DND-41 (cell line): ENCODE data around the gene DLGAP1.
A peak's percentile ranks its signal among the peaks of the same experiment; 100 is the strongest.

ENCODE experiments used
- ATAC-seq: fragments of 200-7000 bp; cut with Tn5 transposase; 3 replicates; pipeline ENCODE4 v1.9.1; 2021; ENCODE audit warnings: low read depth; ENCODE audit not compliant: insufficient read depth
- DNase-seq: peaks from one replicate; pipeline ENCODE4 v3.0.0-alpha.2; 2020
- H2AFZ ChIP-seq: 2 replicates; pipeline ENCODE4 v1.6.0; 2012; ENCODE audit warnings: low read depth, low read length
- H3K27ac ChIP-seq: 2 replicates; pipeline ENCODE4 v1.5.1; 2012; ENCODE audit warnings: low read length, inconsistent platforms
- H3K27me3 ChIP-seq: fragments of 200-600 bp; sonication (generic); 2 replicates; pipeline ENCODE4 v1.6.0; 2012; ENCODE audit warnings: low read length, mild to moderate bottlenecking, inconsistent platforms; ENCODE audit not compliant: insufficient read depth, poor library complexity
- H3K36me3 ChIP-seq: 2 replicates; pipeline ENCODE4 v1.5.1; 2012; ENCODE audit warnings: low read length, inconsistent platforms; ENCODE audit not compliant: insufficient read depth
- H3K4me1 ChIP-seq: 2 replicates; pipeline ENCODE4 v1.5.1; 2012; ENCODE audit warnings: mild to moderate bottlenecking, low read length; ENCODE audit not compliant: insufficient read depth
- H3K4me2 ChIP-seq: 2 replicates; pipeline ENCODE4 v1.6.0; 2012; ENCODE audit warnings: mild to moderate bottlenecking, moderate library complexity, low read length, inconsistent platforms; ENCODE audit not compliant: insufficient read depth
- H3K4me3 ChIP-seq, 2 experiments: fragments of 200-600 bp in 1 of 2; shearing (Covaris generic) in 1 of 2; 2 replicates each; pipeline ENCODE4 v1.5.1; 2012 to 2016; ENCODE audit warnings: inconsistent platforms in 2 of 2, low read length in 2 of 2, mild to moderate bottlenecking in 2 of 2, low read depth in 1 of 2, moderate library complexity in 1 of 2
- H3K79me2 ChIP-seq: 2 replicates; pipeline ENCODE4 v1.6.0; 2012; ENCODE audit warnings: low read length, inconsistent platforms; ENCODE audit not compliant: insufficient read depth
- H3K9ac ChIP-seq: 2 replicates; pipeline ENCODE4 v1.6.0; 2012; ENCODE audit warnings: low read depth, mild to moderate bottlenecking, inconsistent platforms, low read length, moderate library complexity
- H3K9me3 ChIP-seq: 2 replicates; pipeline ENCODE4 v1.5.1; 2012; ENCODE audit warnings: low read length, moderate library complexity, mild to moderate bottlenecking, inconsistent platforms; ENCODE audit not compliant: insufficient read depth, severe bottlenecking
- H4K20me1 ChIP-seq: 2 replicates; pipeline ENCODE4 v1.6.0; 2012; ENCODE audit warnings: low read length; ENCODE audit not compliant: insufficient read depth
- EZH2 ChIP-seq: IDR thresholded peaks from 3 replicates; pipeline ENCODE4 v1.6.1; 2012; ENCODE audit warnings: borderline replicate concordance, low read depth, mild to moderate bottlenecking, moderate library complexity, low read length, inconsistent platforms; ENCODE audit not compliant: severe bottlenecking
- TF ChIP-seq, protein P1 (sequence below): IDR thresholded peaks from 2 replicates; pipeline ENCODE4 v1.5.1; 2012; ENCODE audit warnings: borderline replicate concordance, low read length, moderate library complexity, mild to moderate bottlenecking; ENCODE audit not compliant: poor library complexity, severe bottlenecking; ENCODE audit errors: extremely low read depth

The DLGAP1 gene

DNA sequence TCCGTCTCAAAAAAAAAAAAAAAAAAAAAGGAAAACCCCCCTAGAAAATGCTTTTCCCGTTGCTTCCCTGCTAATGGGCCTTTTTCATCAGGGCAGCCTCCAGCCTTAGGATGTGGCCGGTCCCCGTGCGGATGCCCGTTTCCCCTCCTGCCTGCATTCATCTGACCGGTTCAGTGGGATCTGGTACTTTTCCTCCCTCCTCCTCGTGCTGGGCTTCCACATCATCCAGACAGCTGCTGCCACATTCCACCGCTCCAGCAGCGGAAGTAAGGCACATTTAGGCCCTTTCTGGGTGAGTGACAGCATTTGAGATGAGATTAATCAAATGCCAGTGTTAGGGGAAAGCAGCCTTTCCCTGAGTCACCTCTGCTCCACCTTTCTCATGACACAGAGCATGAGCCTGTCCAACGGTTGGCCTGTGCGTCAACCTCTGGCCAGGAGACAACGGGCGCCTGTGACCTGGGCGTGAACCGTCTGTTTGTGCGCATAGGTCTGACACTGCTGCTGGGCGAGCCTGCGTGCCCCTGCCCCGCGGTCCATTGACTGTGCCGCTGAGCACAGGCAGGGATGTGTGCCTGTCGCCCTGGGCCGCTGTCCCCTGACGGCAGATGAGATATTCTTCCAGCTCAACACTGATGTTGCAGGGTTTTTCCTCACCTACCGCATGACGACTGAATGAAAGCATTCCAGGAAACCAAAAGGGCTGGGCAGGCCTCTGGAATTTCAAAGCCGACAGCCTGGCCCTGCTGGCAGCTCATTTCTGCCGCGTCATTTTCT, 831.1 kb downstream of the DLGAP1 start:
- peaks cover 29% of the 10 kb centered on the region for H3K4me1 ChIP-seq
- no peak overlapping the region for H2AFZ ChIP-seq
- no peak for DNase-seq
- no peaks in the 10 kb centered on the region for H3K9me3 ChIP-seq
- H3K36me3 ChIP-seq, result no peaks in the 10 kb centered on the region
- no peaks in the 10 kb centered on the region for H3K79me2 ChIP-seq
- H4K20me1 ChIP-seq, result peaks cover 4% of the 10 kb centered on the region; the same call in 1 of the 2 replicates
- TF ChIP-seq, protein P1, sequence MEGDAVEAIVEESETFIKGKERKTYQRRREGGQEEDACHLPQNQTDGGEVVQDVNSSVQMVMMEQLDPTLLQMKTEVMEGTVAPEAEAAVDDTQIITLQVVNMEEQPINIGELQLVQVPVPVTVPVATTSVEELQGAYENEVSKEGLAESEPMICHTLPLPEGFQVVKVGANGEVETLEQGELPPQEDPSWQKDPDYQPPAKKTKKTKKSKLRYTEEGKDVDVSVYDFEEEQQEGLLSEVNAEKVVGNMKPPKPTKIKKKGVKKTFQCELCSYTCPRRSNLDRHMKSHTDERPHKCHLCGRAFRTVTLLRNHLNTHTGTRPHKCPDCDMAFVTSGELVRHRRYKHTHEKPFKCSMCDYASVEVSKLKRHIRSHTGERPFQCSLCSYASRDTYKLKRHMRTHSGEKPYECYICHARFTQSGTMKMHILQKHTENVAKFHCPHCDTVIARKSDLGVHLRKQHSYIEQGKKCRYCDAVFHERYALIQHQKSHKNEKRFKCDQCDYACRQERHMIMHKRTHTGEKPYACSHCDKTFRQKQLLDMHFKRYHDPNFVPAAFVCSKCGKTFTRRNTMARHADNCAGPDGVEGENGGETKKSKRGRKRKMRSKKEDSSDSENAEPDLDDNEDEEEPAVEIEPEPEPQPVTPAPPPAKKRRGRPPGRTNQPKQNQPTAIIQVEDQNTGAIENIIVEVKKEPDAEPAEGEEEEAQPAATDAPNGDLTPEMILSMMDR, result no peak
- no peak for TF ChIP-seq EZH2
- H3K4me3 ChIP-seq, result peak overlapping the region in 1 of 2 experiments; percentile 0; a peak in 1 of 4 replicates
- ATAC-seq, result peak; percentile 3; the same call in 1 of the 3 replicates
- peak overlapping the region; percentile 58 for H3K27ac ChIP-seq
- no peaks in the 10 kb centered on the region for H3K27me3 ChIP-seq
- H3K4me2 ChIP-seq, result peak overlapping the region; percentile 41
- no peak overlapping the region for H3K9ac ChIP-seq

DNA sequence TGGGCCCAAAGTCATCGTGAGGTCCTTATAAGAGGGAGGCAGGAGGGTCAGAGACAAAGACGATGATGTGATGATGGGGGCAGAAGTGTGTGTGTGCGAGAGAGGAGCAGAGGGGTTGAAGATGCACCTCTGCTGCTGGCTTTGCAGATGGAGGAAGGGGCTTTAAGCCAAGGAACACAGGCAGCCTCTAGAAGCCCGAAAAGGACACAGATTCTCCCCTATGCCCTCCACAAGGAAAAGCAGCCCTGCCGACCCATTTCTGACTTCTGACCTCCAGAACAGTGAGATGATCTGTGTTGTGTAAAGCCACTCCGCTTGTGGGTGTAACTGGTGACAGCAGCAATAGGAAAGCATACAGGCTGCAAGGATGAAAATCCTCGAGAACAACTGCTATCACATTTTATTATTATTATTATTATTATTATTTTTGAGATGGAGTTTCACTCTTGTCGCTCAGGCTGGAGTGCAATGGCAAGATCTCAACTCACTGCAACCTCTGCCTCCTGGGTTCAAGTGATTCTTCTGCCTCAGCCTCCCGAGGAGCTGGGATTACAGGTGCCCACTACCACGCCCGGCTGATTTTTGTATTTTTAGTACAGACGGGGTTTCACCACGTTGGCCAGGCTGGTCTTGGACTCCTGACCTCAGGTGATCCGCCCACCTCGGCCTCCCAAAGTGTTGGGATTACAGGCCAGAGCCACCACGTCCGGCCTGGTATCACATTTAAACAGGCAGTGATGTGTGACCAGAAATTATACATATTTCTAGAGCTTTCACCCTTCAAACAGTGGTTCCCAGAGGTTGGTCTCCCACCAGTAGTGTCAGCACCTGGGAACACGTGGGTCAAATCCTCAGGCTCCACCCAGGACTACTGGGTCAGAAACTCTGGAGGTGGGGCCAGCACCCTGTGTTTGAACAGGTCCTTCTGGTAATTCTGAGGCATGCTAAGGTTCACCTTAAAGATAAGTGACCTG, 834.7 kb downstream of the DLGAP1 start:
- ATAC-seq, result no peak
- Histone ChIP-seq H3K9ac (no peak overlapping the region), H4K20me1 (peaks cover 4% of the 10 kb centered on the region; the same call in 1 of the 2 replicates), H3K4me2 (no peak overlapping the region), H3K36me3 (no peaks in the 10 kb centered on the region), H3K4me1 (peaks cover 26% of the 10 kb centered on the region), H3K9me3 (no peaks in the 10 kb centered on the region), H2AFZ (no peak overlapping the region), H3K27me3 (no peaks in the 10 kb centered on the region), H3K4me3 (no peak overlapping the region), H3K79me2 (no peaks in the 10 kb centered on the region), H3K27ac (no peak overlapping the region)
- no peak for TF ChIP-seq EZH2
- TF ChIP-seq, protein P1, result no peak
- DNase-seq, result no peak

DNA sequence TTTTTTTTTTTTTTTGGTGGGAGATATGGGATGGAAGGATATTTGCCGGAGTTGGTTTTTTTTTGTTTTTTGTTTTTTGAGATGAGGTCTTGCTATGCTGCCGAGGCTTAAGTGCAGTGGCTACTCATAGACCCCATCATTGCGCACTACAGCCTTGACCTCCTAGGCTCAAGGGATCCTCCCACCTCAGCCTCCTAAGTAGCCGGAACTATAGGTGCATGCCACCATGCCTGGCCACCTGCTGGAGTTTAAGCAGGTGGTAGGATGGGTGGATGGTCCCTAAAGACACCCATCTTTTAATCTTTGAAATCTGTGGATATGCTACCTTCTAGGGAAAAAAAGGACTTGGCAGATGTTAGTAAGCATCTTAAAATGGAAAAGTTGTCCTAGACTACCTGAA, 835.4 kb downstream of the DLGAP1 start:
- no peaks in the 10 kb centered on the region for H3K36me3 ChIP-seq
- H3K9me3 ChIP-seq, result no peaks in the 10 kb centered on the region
- no peak overlapping the region for H3K4me2 ChIP-seq
- peaks cover 19% of the 10 kb centered on the region for H3K4me1 ChIP-seq
- H2AFZ ChIP-seq, result no peak overlapping the region
- no peaks in the 10 kb centered on the region for H4K20me1 ChIP-seq
- no peak for DNase-seq
- H3K4me3 ChIP-seq, result no peak overlapping the region
- no peaks in the 10 kb centered on the region for H3K27me3 ChIP-seq
- H3K9ac ChIP-seq, result no peak overlapping the region
- H3K27ac ChIP-seq, result no peak overlapping the region
- TF ChIP-seq EZH2, result no peak
- TF ChIP-seq, protein P1, result no peak
- no peaks in the 10 kb centered on the region for H3K79me2 ChIP-seq
- ATAC-seq, result no peak
